K562 treated with DMSO at 1 percent for 4 hours (cell line): ENCODE measurements around the gene CIPC. TPM values are rescaled to one million over a fixed set of nuclear protein-coding genes. Genes with fewer than 3 reads are reported as not detected.

Experiments used
- total RNA-seq: library from RNA; unstranded; fragments of 300-600 nt; gene quantifications from 2 replicates; pipeline ENCODE4 v1.2.3, GENCODE V29; 2022; ENCODE audit not compliant: insufficient read depth

CIPC gene, protein sequence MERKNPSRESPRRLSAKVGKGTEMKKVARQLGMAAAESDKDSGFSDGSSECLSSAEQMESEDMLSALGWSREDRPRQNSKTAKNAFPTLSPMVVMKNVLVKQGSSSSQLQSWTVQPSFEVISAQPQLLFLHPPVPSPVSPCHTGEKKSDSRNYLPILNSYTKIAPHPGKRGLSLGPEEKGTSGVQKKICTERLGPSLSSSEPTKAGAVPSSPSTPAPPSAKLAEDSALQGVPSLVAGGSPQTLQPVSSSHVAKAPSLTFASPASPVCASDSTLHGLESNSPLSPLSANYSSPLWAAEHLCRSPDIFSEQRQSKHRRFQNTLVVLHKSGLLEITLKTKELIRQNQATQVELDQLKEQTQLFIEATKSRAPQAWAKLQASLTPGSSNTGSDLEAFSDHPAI
- 4.6 and 5.6 TPM in 2 replicates for total RNA-seq

DNA sequence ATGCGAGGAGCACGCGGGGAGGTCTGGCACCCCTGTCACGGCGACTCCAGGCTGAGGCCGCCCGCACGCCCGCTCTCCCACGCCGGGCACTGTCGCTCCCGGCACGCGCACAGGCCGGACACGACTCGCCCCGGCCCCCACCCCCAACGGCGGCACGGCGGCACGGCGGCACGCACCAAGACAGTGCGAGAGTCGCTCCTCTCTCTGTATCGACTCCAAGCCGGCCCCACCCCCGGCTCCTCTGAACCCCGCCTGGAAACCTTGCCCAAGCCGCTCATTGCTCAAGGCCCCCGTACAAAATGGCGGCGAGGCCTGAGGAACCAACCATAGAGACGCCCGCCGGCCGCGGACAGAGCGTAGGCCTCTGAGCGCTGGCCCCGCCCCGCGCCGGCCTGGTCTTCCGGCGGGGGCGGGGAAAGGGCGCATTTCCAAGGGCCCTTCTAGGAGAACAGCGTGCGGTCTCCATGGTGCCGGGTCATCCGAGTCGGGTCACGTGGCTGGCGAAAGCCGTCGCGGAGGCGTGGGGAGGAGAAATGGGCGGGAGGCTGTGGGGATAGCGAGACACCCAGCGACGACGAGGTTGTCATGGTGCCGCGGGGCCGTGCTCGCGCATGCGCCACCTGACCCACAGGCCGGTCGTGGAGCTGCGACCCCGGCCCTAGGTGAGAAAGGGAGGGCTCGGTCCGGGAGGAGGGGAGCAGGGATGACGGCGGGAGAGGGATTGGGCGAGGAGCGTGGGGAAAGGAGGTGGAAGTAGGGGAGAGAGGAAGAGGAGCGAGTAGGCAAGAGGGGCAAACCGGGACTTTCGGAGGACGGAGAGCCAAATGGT is at the start of gene CIPC:
Gene CIPC (plus strand): TSS at position 559 of the 829 bp plus-strand sequence. CDS start 7,451 bp downstream, outside the sequence.

DNA sequence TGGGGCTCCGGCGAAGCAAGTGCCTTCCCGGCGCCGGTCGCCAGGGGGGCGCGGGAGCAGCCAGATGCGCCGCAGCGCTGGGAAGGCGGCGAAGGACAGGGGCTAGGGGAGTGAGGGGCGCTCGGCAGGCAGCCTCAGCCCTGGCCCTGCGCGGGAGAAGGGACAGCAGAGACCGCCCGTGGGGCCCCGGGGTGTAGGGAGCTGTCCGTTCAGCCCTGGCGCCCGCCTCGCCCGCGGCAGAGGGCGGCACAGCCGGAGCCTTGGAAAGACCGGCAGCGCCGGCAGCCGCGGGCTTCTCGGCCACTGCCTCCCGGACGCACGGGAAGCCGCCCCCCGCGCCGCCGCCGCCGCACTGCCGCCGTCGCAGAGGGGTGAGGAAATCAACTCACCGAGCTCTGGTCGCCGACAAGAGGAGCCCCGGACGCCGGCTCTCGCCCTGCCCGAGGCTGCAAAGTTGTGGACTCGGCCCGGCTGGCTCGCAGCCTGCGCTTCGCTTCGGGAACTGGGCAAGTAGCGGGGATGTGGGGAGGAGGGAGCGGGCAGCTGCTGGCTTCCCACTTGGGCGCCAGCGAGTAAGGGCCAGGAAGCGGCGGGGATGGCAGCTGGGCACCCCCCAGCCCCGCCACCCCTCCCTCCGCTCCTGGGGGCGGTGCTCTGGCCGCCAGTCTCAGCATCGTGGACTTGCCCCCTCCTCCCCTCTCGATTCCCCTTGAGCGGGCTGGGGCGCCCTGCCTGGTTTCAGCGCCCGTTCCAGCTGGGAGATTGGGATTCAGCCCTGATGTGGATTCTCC is 43.4 kb downstream of the CIPC start, which contains the start of gene ZDHHC22:
Gene ZDHHC22 (minus strand): TSS at position 578 of the 791 bp plus-strand sequence. CDS start 2,053 bp downstream, outside the sequence.

Other genes starting within 250 kb of the CIPC start
- gene IRF2BPL, start 69.5 kb upstream of the CIPC start, total RNA-seq = 22.7 and 28.0 TPM in 2 replicates
- not detected in 2 replicates for gene ZDHHC22, start 43.5 kb downstream of the CIPC start, total RNA-seq
- gene TMEM63C, start 83.5 kb downstream of the CIPC start, total RNA-seq = not detected in 2 replicates
- gene NGB, start 172.9 kb downstream of the CIPC start, total RNA-seq = not detected in 2 replicates
- 7.2 and 14.4 TPM in 2 replicates for gene POMT2, start 222.6 kb downstream of the CIPC start, total RNA-seq
- gene GSTZ1, start 222.8 kb downstream of the CIPC start, total RNA-seq = 19.1 and 24.9 TPM in 2 replicates